AML-193 (cell line): ENCODE measurements around the gene DAND5.
"Not testable (repeated sequence)": the region's sequence is repeated elsewhere in the genome, so short reads cannot be mapped to it uniquely, and the experiment has no call there.

Source experiments
- DNase-seq, 2 experiments: peaks; one replicate each; lab custom pipeline; 2025; lab: John Stamatoyannopoulos, UW

The DAND5 gene

DNA sequence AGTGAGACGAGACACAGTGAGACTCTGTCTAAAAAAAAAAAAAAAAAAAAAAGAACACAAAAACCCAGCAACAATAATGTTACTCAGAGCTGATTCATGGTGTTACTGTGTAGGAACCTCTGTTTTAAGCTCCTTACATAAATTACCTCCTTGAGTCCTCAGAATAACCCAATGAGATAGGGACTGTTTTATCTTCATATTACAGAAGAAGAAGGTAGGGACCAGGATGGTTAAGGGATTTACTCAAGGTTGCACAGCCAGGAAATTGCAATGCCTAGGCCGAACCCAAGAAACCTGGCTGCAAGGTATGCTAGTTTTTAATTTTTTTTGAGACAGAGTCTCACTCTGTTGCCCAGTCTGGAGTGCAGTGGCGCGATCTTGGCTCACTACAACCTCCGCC, 1.5 kb upstream of the DAND5 start:
- no peak for DNase-seq

DNA sequence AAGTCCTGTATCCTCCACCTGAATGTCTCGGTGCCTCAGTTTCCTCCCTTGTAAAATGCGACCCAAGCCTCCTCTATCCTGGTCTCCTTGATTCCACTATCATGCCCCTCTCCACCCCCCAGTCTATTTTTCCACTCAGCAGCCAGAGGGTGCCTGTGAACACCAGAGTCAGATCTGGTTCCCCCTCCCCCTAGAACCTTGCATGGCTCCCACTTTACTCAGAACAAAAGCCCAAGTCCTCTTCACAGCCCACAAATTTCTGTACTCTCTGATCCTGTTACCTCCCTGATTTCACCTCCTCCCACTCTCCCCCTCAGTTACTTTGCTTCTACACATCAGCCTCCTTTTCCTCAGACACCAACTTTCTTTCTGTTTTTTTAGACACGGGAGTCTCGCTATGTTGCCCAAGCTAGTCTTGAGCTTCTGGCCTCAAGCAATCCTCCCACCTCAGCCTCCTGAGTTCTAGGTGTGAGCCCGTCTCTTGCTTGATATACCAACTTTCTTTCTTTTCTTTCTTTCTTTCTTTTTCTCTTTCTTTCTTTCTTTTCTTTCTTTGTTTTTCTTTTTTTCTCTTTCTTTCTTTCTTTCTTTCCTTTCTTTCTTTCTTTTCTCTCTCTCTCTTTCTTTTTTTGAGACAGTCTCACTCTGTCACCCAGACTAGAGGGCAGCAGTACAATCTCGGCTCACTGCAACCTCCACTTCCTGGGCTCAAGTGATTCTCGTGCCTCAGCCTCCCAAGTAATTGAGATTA, 869 bp downstream of the DAND5 start:
- DNase-seq: no peak

DNA sequence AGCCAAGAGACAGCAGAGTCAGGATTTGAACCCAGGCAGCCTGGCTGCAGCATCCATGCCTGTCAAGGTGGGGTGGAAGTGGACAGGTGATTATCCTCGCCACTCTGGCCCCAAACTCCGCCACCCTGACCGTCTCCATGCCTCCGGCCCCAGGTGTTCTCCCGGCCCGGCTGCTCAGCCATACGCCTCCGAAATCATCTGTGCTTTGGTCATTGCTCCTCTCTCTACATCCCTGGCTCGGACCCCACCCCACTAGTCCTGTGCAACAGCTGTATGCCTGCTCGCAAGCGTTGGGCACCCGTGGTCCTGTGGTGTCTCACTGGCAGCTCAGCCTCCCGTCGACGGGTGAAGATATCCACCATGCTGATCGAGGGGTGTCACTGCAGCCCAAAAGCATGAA, 3.9 kb downstream of the DAND5 start:
- DNase-seq: no peak

DNA sequence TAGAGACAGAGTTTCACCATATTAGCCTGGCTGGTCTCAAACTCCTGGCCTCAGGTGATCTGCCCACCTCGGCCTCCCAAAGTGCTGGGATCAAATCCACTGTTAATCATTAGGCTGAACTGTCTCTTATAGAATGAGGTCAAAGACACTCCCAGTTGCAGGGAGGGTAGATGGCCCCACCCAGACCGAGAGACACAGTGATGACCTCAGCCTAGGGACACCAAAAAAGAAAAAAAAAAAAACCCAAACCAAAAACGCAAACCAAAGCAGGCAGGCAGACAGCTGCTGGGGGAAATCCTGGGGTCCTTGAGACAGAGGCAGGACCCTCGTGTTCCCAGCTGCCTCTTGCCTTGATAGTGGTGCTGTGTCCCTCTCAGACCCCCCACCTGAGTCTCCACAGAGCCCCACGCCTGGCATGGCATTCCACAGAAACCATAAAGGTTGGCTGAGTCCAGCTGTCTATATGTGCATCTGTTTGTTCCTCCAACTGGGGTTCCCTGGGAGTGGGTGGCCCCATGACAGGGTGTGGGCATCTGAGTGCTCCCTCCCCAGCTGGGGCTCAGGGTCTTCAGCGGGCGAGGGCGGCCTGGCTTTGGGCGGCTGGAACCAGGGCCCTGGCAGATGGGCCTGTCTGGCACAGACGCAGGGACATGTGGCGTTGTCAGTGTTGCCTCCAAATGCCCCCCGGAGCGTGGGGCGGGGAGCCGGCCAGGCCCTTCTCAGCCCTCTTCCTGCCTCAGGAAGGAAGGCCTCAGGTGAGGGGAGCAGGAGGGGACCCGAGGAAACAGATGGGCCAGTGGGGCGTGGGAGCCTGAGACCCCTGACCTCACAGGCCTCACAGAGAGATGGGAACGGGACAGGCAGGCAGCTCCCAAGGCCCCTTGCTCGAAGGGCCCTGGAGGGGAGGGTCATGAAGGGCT, 5.2 kb downstream of the DAND5 start:
- DNase-seq: no peak

DNA sequence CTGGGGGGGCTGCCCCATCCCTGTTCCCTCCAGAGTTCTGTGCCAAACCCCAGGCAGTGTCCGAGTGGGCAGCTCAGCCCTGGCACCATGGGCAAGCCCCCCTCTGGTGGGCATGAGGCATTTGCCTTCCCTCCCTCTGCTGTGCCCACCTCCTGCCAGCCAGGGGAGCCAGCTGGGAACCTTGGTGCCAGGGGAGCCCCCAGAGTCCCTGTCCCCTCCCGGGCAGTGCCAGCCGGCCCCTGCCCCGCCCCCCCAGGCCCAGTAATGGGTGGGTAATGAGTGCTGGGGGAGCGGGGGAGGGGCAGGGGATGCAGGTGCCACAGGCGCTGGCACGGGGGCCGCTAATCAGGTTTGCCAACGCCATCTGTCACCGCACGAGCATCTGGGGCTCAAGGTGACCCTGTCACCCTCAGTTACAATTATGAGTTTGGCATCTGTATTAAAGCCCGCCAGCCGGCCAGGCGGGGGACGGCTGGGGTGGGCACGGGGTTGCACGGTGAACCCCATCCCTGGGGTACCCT, 5.9 kb downstream of the DAND5 start:
- no peak for DNase-seq

DNA sequence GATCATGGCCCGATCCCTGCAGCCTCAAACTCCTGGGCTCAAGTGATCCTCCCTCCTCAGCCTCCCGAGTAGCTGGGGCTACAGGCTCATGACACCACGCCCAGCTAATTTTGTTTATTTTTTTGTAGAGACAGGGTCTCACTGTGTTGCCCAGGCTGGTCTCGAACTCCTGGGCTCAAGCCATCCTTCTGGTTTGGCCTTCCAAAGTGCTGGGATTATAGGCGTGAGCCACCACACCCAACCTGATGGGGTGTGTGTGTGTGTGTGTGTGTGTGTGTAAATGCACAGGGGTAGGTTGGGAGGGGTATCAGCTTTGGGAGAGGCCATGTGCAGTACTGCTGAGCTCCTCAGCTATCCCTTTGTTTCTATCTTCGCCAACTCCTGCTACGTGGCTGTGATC, 6.7 kb downstream of the DAND5 start:
- not testable (repeated sequence) for DNase-seq

DNA sequence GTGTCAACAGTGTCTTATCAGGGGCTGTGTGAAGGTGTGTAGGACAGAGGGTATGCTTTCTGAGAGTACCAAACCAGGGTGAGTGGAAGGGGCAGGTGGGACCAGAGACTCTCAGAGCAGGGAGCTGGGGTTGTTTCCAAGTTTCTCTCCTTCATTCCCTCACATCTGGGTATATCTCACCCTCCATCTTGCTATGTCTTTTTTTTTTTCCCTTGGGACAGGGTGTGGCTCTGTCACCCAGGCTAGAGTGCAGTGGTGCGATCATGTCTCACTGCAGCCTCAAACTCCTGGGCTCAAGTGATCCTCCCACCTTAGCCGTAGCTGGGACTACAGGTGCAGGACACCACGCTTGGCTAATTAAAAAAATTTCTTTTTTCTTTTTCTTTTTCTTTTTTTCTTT, 10.6 kb downstream of the DAND5 start:
- no peak for DNase-seq

DNA sequence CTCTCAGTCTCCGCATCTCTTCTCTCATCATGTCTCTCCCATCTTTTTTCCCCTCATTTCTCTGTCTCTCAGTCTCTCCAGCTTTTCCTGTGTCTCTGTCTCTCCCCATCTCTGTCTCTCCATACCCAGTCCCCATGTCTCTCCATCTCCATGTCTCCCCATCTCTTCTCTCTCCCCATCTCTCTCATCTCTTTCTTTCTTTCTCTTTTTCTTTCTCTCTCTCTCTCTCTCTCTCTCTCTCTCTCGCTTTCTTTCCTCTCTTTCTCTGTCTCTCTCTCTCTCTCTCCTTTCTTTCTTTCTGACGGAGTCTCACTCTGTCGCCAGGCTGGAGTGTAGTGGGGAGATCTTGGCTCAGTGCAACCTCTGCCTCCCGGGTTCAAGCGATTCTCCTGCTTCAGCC, 13.3 kb downstream of the DAND5 start:
- DNase-seq: no peak

DNA sequence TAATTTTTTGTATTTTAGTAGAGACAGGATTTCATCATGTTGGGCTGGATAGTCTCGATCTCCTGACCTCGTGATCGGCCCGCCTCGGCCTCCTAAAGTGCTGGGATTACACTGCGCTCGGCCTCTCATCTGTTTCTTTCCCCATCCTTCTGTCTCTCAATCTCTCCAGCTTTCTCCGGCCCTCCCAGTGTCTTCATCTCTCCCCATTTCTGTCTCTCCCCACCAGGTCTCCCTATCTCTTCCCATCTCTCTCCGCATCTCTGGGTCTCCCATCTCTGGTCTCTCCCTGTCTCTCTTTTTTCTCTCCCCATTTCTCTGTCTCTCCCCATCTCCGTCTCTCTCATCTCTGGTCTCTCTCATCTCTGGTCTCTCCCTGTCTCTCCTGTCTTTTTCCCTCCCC, 13.7 kb downstream of the DAND5 start:
- no peak for DNase-seq

DNA sequence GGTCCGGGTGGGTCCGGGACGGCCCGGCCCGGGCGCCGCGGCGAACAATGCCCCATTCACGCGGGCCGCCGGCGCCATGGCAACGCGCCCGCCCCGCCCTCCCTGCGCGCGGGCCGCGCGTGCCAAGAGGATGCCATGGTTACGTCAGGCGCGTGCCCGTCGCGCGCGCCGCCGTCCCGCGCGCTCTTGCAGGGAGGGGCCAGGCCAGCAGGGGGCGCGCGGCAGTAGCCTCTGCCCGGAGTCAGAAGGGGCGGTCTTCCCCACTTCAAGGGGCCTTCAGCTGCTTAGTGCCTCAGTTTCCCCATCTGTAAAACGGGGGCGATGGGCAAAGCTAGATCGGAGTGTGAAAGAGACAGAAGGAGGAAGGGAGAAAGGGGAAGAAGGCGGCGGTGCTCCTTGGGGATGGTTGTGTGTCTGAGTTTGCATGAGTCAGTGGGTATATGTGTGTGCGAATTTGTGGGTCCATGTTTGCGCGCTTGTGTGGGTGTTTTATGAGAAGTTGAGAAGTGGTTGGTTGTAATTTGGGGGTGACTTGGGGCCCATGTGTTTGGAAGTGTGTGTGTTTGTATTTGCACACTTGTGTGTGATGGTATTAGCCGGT, 14.3 kb downstream of the DAND5 start:
- peak; percentile 40 to 52 for DNase-seq

DNA sequence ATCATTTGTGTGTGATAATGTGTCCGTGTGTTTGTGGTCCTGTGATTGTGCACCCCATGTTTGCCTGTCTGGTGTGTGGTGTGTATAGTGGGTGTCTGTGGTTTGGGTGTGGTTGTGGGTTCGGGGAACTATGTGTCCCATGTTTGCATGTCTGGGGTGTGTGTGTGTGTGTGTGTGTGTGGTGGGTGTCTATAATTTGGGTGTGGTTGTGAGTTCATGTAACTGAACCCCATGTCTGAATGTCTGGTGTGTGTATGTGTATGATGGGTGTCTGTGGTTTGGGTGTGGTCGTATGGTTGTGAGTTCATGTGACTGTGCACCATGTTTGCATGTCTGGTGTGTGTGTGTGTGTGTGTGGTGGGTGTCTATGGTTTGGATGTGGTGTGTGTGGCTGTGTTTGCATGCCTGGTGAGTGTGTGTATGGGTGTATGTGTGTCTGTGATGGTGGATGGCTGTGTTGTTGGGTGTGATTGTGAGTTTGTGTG, 14.8 kb downstream of the DAND5 start:
- no peak for DNase-seq

DNA sequence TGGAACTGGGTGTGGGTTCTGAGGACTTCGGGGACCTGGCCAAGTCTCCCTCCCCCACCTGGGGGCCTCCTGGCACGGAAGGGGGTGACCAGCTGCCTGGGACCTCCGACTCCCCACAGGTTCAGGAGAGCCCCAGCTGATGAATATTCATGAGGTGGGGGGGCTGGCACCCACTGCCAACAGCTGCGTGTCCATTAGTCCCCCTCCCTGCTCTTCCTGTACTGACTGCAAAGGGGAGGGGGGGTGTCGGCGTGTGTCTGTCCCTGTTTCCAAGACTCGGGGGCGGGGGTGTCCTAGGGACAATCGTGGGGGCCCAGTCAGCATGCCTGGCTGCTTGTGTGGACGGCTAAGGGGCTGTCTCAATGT, 15.3 kb downstream of the DAND5 start:
- no peak for DNase-seq

DNA sequence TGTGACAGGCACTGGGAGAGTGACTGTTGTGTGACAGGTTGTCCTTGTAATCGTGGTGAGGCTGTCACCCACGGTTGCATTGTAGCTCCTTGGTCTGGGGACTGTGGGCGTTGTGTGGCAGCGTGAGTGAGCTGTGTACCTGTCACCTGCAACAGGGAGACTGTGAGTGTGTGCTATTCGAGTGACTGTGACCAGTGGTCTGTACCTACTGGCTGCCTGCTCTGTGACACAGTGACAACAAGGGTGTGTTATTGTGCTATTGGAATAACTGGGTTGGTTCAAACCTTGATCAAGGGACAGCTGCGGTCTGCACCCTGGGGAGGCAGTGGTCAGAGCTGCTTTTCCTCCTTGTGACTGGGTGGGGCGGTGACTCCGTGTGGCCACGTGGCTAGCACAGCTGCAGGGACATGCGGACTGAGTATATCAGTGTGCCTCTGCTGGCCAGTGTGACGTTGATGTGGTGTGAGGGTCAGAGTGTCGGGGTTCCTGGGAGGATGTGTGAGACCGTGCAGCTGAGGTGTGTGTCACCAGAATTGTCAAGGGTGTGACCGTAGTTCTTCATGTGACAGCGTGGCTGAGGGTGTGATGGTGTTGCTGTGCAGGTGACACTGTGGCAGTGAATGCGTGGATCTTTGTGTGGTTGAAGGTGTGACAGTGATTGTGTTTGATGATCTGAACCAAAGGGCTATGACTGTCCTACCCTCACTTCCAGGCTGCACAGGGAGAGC, 15.8 kb downstream of the DAND5 start:
- DNase-seq: no peak

DNA sequence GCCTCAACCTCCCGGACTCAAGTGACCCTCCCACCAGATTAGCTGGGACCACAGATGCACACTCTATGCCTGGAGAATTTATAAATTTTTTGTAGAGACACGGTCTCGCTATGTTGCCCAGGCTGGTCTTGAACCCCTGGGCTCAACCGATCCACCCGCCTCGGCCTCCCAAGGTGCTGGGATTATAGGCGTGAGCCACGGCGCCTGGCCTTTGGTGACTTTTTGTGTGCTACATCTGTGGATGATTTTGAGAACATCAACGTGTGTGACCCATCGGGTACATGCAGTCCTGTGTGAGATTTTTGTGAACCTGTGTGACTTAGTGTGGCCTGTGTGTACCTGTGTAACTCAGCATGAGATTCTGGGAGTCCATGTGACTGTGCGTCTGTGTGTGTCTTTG, 17.4 kb downstream of the DAND5 start:
- DNase-seq: no peak

DNA sequence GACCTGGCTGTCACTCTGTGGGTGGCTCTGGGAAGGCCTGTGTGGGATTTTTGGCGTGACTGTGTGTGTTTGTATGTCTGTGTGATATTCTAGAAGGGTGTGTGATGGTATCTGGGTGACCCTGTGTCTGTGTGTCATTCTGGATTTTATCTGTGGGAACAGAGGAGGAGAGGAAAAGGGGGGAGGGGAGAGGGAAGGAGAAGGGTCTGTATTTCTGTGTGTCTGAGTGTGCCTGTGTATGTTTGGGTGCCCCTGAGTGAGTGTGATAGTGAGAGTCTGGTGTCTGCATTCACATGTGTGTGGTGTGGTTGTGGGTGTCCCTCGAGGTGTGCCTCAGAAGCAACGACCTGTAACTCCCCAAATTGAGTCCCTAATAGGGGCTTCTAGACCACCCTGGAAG, 17.8 kb downstream of the DAND5 start:
- DNase-seq: no peak

DNA sequence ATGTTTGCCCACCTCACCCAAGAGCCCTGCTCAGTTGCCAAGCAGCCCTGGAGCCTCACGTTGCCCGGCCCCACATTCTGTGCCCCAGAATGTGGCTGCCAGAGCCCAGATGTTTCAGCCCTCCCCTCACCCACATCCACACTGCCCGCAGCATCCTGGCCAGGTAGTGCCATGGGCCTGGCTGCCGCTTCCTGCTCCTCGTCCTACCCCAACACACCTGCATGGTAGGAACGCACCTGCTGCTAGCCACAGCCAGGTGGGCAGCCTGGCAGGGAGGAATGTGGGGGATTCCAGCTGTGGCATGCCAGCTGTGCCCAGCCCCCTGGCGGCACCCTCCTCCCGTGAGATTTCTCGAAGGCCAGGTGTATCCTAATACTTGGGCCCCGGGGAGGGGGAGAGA, 18.4 kb downstream of the DAND5 start:
- DNase-seq: no peak

DNA sequence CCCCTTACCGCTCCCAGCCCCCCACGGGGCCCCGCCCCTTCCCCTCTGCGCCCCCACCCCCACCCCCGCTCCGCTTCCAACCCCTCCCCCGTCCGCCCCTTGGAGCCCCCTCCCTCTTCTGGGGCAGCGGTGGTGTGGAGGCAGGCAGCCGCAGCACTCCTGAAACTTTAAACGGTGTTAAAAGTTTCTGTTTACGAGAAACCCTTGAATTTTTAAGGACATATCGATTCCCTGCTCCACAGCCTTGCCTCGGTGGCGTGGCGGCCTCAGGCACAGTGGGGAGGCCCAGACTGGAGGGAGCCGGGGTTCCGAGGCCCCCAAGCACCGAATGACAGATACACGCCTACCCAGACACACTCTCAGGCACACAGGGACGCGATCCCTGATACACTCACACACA, 21.1 kb downstream of the DAND5 start:
- no peak for DNase-seq

DNA sequence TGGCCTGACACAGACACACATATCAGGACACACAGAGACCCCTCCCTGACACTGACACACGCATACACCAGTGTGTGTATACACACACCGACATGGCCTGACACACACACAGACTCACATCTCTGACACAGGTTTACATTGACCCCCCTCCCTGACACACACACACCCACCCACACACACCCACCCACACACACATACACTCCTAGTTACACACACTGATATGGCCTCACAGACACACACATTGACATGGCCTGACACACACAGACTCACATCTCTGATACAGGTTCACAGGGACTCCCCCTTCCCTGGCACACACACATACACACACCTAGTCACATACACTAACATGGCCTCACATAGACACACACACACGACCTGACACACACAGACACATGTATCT, 21.5 kb downstream of the DAND5 start:
- no peak for DNase-seq

DNA sequence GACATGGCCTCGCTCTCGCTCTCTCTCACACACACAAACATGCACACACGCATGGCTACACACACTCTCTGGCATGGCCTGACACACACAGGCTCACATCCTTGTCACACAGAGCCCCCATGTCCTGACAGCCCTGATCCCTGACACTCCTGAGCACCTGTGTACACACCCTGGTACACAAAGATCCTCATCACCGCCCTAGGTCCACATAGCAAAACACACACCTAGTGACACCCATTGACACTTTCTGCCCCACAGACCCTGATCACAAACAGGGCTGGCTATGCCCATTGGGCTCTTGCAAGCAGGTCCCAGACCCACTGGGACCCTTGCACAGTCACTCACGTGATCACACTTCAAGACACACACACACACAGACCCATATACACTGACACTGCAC, 21.9 kb downstream of the DAND5 start:
- DNase-seq: no peak

DNA sequence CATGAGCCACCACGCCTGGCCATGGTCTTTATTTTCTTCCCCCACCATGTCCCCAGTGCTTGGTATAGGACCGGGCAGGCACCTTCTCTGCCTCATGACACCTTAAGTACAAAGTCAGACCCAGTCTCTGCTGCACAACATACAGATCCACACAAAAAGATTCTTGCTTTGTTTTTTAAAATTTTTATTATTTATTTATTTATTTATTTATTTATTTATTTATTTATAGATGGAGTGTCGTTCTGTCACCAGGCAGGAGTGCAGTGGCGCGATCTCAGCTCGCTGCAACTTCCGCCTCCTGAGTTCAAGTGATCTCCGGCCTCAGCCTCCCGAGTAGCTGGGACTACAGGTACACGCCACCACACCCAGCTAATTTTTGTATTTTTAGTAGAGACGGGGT, 23.4 kb downstream of the DAND5 start:
- DNase-seq: no peak

DNA sequence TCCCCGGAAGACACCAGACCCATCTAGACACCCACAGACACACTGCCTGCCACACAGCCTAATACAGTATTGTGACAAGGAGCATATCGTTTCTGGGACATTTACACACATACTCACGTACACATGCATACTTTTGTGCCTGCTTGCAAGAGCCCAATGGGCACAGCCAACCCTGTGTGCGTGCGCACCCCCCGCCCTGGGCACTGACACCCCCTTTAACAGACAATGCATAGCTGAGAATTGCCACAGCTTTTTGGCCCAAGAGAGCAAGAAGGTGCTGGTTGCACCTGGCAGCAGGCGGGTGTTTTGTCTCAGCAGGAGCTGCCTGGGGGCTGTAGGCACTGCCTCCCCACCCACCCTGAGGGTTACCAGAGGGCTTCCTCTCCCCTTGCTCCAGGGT, 24.2 kb downstream of the DAND5 start:
- DNase-seq: no peak
